GM12892 (cell line): ENCODE data around the gene BCAS2.

Source experiments
- POLR2A ChIP-seq: IDR thresholded peaks from 2 replicates; pipeline ENCODE4 v1.6.1; 2011; ENCODE audit warnings: low read depth, low read length, control low read depth
- TAF1 ChIP-seq: IDR thresholded peaks from 2 replicates; pipeline ENCODE4 v1.6.1; 2011; ENCODE audit warnings: low read depth, mild to moderate bottlenecking, control low read depth, low read length, borderline replicate concordance

GRCh38 chr1:114545315-114545714 lies 36.1 kb downstream of the BCAS2 start:
- TF ChIP-seq TAF1 (no peak), POLR2A (no peak)
